GM19035 (cell line): ENCODE measurements around the gene TPSB2.
"Not testable (repeated sequence)": the region's sequence is repeated elsewhere in the genome, so short reads cannot be mapped to it uniquely, and the experiment has no call there.

ENCODE experiments used
- ATAC-seq: cut with Tn5 transposase; IDR thresholded peaks from one replicate; pipeline ENCODE4 v1.9.1; 2021; ENCODE audit not compliant: unreplicated experiment

Gene TPSB2

DNA sequence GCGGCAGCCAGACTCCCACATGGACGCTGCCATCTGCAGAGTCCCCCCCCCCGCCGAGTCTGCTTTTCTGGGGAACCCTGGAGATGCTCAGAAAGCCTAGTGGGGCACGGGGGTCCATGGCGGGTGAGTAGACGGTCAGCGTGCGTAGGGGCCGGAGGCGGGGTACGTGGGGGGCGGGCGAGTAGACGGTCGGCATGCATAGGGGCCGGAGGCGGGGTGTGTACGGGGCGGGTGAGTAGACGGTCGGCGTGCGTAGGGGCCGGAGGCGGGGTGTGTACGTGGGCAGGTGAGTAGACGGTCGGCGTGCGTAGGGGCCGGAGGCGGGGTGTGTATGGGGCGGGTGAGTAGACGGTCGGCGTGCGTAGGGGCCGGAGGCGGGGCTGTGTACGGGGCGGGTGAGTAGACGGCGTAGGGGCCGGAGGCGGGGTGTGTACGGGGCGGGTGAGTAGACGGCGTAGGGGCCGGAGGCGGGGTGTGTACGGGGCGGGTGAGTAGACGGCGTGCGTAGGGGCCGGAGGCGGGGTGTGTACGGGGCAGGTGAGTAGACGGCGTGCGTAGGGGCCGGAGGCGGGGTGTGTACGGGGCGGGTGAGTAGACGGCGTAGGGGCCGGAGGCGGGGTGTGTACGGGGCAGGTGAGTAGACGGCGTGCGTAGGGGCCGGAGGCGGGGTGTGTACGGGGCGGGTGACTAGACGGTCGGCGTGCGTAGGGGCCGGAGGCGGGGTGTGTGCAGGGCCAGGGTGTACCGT, 44.4 kb downstream of the TPSB2 start:
- ATAC-seq: not testable (repeated sequence)

GRCh38 chr16:1184980-1185379, 45.0 kb downstream of the TPSB2 start:
- ATAC-seq: no peak

GRCh38 chr16:1184156-1184868, 45.7 kb downstream of the TPSB2 start:
- ATAC-seq: no peak

- ATAC-seq: no peak
Measured at GRCh38 chr16:1182950-1183907, 46.8 kb downstream of the TPSB2 start.

DNA sequence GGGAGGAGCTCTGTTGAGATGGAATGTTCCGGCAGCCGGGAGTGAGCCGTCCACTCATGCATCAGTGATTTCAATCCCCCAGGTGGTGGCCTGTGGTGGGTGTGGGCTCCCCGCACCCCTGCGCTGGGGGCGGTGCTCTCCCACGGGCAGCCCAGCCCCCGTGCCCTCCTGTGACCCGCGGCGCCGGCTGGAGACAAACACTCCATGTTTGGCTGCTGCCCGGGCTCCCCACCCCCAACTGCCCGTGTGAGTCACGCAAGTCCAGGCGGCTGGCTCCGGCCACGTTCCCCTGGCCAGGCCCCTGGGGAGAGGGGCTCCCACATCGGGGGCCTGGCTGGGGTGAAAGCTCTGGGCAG, 47.7 kb downstream of the TPSB2 start:
- no peak for ATAC-seq

DNA sequence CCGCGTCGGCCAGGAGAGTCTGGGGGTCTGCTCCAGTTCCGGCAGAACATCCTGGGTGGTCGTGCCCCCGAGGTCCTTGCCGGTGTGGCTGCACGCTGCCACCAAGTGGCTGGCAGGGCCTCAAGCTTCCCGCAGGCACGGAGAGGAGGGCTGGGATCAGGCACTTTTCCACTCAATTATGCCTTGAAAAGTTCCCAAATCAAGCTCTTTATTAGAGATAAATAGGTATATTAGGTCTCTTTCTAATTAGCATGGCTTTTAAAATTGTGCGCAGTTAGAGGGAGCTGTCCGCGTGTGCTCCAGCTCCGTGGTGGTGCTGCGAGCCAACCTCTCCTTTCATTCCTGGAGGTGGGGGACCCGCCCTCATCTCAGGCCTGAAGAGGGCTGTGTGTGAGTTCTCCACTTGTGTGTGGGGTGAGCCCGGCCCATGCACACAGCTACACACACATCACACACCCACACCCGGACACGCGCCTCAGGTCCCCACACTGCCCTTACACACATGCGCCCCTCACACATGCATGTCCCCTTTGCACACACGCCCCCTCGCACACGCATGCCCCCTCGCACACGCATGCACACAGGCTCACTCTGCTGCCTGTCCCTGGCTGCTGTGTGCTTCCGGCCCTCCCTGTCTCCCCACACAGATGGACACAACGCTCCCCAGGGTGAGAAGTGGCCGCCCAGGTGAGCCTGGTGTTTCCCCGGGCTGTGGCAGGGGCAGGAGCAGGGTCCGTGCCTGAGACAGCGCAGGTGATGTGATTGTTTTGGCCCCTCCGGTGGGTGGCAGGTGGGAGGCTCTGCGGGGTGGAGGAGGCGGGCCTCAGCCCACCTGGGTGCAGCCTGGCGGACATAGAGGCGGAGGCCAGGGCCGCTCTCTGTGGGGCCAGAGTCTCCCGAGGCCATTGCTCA, 48.3 kb downstream of the TPSB2 start:
- no peak for ATAC-seq

DNA sequence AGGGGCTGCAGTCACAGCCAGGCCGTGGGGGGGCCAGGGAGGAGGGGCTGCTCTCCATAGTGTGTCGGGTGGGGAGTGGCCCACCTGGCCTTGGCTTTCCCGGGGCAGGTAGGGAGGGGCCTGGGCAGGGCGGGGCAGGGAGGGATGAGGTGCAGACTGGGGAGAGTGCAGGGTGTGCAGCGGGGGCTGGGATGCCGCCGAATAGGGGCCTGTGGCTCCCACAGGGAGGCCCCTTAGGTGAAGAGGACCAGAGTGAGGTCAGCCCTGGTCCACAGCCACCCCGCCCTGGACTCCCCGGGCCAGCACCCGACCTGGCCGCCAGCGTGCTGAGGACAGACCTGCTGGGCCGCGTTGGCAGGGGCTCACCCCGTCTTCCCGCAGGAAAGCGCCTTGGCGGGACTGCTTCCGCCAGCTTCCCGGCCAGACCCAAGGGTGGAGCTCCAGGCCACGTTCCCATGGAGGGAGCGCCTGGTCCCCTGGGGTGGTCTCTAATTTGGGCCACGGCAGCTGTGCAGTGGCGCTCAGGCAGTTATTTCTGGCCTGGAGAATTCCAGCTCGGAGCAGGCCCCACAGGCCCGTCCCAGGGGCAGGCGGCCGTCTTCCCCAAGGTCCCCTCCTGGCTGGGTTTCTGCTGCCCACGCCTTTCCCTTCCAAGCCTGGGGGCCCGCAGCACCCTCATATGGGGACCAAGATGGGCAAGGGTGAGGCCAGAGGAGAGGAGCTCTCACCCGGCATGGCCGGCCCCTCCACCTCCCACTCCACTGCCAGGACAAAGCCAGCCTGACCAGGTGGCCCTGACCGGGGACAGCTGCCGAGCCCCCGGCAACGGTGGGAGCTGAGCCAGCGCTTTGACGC, 49.2 kb downstream of the TPSB2 start:
- ATAC-seq: no peak
